Measurements from ENCODE around the gene C10orf62. TPM values are rescaled to one million over a fixed set of nuclear protein-coding genes. Genes with fewer than 3 reads are reported as not detected.

C10orf62 gene
- total RNA-seq, 1 donor from 2014 or later: 0.34 TPM

DNA sequence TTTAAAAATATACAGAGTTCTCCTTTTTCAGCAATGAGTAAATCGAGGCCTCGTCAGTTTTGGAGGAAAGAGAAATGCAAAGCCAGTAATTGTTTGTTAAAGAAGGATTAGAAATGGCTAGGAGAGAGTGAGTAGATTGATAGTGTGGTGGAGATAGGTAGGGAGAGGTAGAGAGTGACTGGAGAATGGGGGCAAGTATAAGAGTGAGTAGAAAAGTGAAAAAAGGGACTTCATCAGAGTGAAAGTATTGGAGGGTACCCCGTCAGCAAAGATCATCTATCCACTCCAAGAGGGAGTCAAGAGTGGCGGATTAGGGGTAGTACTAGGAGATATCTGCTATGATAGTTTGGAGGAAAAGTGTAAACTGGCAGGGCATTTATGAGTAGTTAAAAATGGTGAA is 26.2 kb upstream of the C10orf62 start:
- Mint-ChIP-seq H3K4me3 (no peak overlapping the region), H3K4me1 (ENCODE audit: unreplicated experiment) (peaks cover 4% of the 10 kb centered on the region), H3K27ac (no peak overlapping the region), H3K27me3 (no peaks in the 10 kb centered on the region), H3K9me3 (peaks cover 14% of the 10 kb centered on the region), H3K36me3 (no peaks in the 10 kb centered on the region)
- DNase-seq (ENCODE audit: extremely low spot score, unreplicated experiment): no peak
- TF ChIP-seq, protein P1, sequence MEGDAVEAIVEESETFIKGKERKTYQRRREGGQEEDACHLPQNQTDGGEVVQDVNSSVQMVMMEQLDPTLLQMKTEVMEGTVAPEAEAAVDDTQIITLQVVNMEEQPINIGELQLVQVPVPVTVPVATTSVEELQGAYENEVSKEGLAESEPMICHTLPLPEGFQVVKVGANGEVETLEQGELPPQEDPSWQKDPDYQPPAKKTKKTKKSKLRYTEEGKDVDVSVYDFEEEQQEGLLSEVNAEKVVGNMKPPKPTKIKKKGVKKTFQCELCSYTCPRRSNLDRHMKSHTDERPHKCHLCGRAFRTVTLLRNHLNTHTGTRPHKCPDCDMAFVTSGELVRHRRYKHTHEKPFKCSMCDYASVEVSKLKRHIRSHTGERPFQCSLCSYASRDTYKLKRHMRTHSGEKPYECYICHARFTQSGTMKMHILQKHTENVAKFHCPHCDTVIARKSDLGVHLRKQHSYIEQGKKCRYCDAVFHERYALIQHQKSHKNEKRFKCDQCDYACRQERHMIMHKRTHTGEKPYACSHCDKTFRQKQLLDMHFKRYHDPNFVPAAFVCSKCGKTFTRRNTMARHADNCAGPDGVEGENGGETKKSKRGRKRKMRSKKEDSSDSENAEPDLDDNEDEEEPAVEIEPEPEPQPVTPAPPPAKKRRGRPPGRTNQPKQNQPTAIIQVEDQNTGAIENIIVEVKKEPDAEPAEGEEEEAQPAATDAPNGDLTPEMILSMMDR (conservative IDR thresholded peaks at IDR 0.05): no peak

- H3K36me3 Mint-ChIP-seq: no peaks in the 10 kb centered on the region
These were observed 24.7 kb upstream of the C10orf62 start for GRCh38 chr10:97564776-97565175.

GRCh38 chr10:97566336-97566996 is 23.1 kb upstream of the C10orf62 start:
- Mint-ChIP-seq H3K4me1 (ENCODE audit: unreplicated experiment) (peaks cover 4% of the 10 kb centered on the region), H3K27me3 (no peaks in the 10 kb centered on the region), H3K4me3 (no peak overlapping the region), H3K9me3 (peaks cover 14% of the 10 kb centered on the region), H3K36me3 (no peaks in the 10 kb centered on the region), H3K27ac (no peak overlapping the region)
- no peak for DNase-seq (ENCODE audit: extremely low spot score, unreplicated experiment)
- TF ChIP-seq, protein P1 (conservative IDR thresholded peaks at IDR 0.05): no peak

More at GRCh38 chr10:97564776-97565175, 24.7 kb upstream of the C10orf62 start:
- no peaks in the 10 kb centered on the region for H3K27me3 Mint-ChIP-seq
- H3K4me1 Mint-ChIP-seq (ENCODE audit: unreplicated experiment): peaks cover 4% of the 10 kb centered on the region
- DNase-seq (ENCODE audit: extremely low spot score, unreplicated experiment): no peak
- H3K4me3 Mint-ChIP-seq: no peak overlapping the region
- peaks cover 14% of the 10 kb centered on the region for H3K9me3 Mint-ChIP-seq
- TF ChIP-seq, protein P1 (conservative IDR thresholded peaks at IDR 0.05): no peak
- H3K27ac Mint-ChIP-seq: no peak overlapping the region

GRCh38 chr10:97567891-97568290 is 21.6 kb upstream of the C10orf62 start:
- no peaks in the 10 kb centered on the region for H3K27me3 Mint-ChIP-seq
- peaks cover 6% of the 10 kb centered on the region for H3K9me3 Mint-ChIP-seq
- H3K4me1 Mint-ChIP-seq (ENCODE audit: unreplicated experiment): peaks cover 4% of the 10 kb centered on the region
- H3K27ac Mint-ChIP-seq: no peak overlapping the region
- no peak overlapping the region for H3K4me3 Mint-ChIP-seq
- DNase-seq (ENCODE audit: extremely low spot score, unreplicated experiment): no peak
- no peaks in the 10 kb centered on the region for H3K36me3 Mint-ChIP-seq
- TF ChIP-seq, protein P1 (conservative IDR thresholded peaks at IDR 0.05): no peak

- DNase-seq (ENCODE audit: extremely low spot score, unreplicated experiment): no peak
- Mint-ChIP-seq H3K9me3 (no peaks in the 10 kb centered on the region), H3K27me3 (no peaks in the 10 kb centered on the region), H3K4me1 (ENCODE audit: unreplicated experiment) (no peaks in the 10 kb centered on the region), H3K27ac (no peak overlapping the region), H3K4me3 (no peak overlapping the region), H3K36me3 (no peaks in the 10 kb centered on the region)
- TF ChIP-seq, protein P1 (conservative IDR thresholded peaks at IDR 0.05): no peak
These were observed 19.3 kb upstream of the C10orf62 start for GRCh38 chr10:97570146-97570788.
